Kidney (tissue), 14 donors: ENCODE measurements around the gene ZNF511. TPM values are rescaled to one million over a fixed set of nuclear protein-coding genes. Genes with fewer than 3 reads are reported as not detected.

ENCODE experiments used
- DNase-seq, 5 donors: peaks; one replicate each; pipeline ENCODE4 v3.0.0-alpha.2; 2013 to 2020
- FAIRE-seq: peaks from 2 replicates; lab custom pipeline; 2012; peaks lifted over from hg19 to GRCh38; lab: Jason Lieb, UNC
- H3K27ac ChIP-seq, 2 donors: one replicate each; pipeline ENCODE4 v1.7.0; 2013; ENCODE audit warnings: low read depth in 2 of 2, low read length in 2 of 2, inconsistent platforms in 1 of 2
- H3K27me3 ChIP-seq: one replicate; pipeline ENCODE4 v1.7.1; 2013; ENCODE audit warnings: low read length, inconsistent platforms; ENCODE audit not compliant: control insufficient read depth, insufficient read depth
- H3K36me3 ChIP-seq, 3 donors: one replicate each; pipeline versions ENCODE4 v1.7.0 to v1.7.1; 2013; ENCODE audit warnings: low read length in 3 of 3, control low read depth in 1 of 3, inconsistent platforms in 1 of 3; ENCODE audit not compliant: insufficient read depth in 3 of 3, control insufficient read depth in 2 of 3
- H3K4me1 ChIP-seq, 3 donors: one replicate each; pipeline versions ENCODE4 v1.7.0 to v1.7.1; 2013; ENCODE audit warnings: low read length in 3 of 3, inconsistent platforms in 1 of 3, low read depth in 1 of 3; ENCODE audit not compliant: control insufficient read depth in 2 of 3, insufficient read depth in 2 of 3
- H3K4me3 ChIP-seq, 3 donors: one replicate each; pipeline versions ENCODE4 v1.7.0 to v1.8.1; 2013; ENCODE audit warnings: low read length in 3 of 3, control low read depth in 1 of 3, inconsistent platforms in 1 of 3
- H3K9ac ChIP-seq, 3 donors: one replicate each; pipeline versions ENCODE4 v1.7.0 to v1.7.1; 2013; ENCODE audit warnings: low read length in 3 of 3, control low read depth in 1 of 3, inconsistent platforms in 1 of 3
- H3K9me3 ChIP-seq, 3 donors: one replicate each; pipeline versions ENCODE4 v1.7.0 to v1.7.1; 2013; ENCODE audit warnings: low read length in 3 of 3, control low read depth in 1 of 3, inconsistent platforms in 1 of 3; ENCODE audit not compliant: control insufficient read depth in 2 of 3, insufficient read depth in 1 of 3
- intact Hi-C: fragments of 100-400 bp; cut with DNase I; formaldehyde crosslinking; loops from one replicate; pipeline ENCODE4 v1.11.1; 2022
- polyA plus RNA-seq: library from polyadenylated mRNA; stranded (reverse); fragments of 350-450 nt; fragmentation: Illumina TruSeq; extraction: RNeasy Lipid Tissue Mini Kit (QIAGEN cat#74804); gene quantifications from one replicate; pipeline ENCODE4 v1.2.3, GENCODE V29; 2014; ENCODE audit warnings: low read depth, low replicate concordance; ENCODE audit not compliant: insufficient read depth
- total RNA-seq: library from RNA; stranded (reverse); fragmentation: NEBNext Ultra II Directional; extraction: Animal tissue kit (Norgen Biotek cat#: 25700); gene quantifications from one replicate; pipeline ENCODE4 v1.2.1, GENCODE V29; 2021
- TF ChIP-seq, protein P1 (sequence below): IDR thresholded peaks from 3 replicates; pipeline ENCODE4 v1.5.1; 2012; ENCODE audit warnings: mild to moderate bottlenecking, moderate library complexity, borderline replicate concordance; ENCODE audit not compliant: insufficient read depth; ENCODE audit errors: extremely low read depth
- donor health status: control.
- donor health status: control.
- donor health status: control.
- donor health status: control.
- donor health status: control.
- donor health status: DM: yes; HTN: yes; CAD: no.
- donor health status: Normal renal cell carcinoma (clear cell type).

ZNF511 gene
- total and polyA plus RNA-seq, 2 donors from 2014 or later = 35.6 to 50.7 TPM

DNA sequence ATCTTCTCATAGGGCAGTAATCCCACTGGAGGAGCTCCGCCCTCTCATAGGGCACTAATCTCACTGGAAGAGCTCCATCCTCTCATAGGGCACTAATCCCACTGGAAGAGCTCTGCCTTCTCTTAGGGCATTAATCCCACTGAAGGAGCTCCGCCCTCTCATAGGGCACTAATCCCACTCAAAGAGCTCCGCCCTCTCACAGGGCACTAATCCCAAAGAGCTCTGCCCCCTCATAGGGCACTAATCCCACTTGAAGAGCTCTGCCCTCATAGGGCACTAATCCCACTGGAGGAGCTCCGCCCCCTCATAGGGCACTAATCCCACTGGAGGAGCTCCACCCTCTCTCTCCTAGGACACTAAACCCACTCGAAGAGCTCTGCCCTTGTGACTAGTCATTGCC is 52.5 kb downstream of the ZNF511 start:
- peaks cover 2 to 29% (median 17%) of the 10 kb centered on the region in 3 donors for H3K36me3 ChIP-seq
- no peak overlapping the region for H3K4me3 ChIP-seq
- no peaks in the 10 kb centered on the region for H3K9me3 ChIP-seq
- TF ChIP-seq, protein P1, sequence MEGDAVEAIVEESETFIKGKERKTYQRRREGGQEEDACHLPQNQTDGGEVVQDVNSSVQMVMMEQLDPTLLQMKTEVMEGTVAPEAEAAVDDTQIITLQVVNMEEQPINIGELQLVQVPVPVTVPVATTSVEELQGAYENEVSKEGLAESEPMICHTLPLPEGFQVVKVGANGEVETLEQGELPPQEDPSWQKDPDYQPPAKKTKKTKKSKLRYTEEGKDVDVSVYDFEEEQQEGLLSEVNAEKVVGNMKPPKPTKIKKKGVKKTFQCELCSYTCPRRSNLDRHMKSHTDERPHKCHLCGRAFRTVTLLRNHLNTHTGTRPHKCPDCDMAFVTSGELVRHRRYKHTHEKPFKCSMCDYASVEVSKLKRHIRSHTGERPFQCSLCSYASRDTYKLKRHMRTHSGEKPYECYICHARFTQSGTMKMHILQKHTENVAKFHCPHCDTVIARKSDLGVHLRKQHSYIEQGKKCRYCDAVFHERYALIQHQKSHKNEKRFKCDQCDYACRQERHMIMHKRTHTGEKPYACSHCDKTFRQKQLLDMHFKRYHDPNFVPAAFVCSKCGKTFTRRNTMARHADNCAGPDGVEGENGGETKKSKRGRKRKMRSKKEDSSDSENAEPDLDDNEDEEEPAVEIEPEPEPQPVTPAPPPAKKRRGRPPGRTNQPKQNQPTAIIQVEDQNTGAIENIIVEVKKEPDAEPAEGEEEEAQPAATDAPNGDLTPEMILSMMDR = no peak
- H3K4me1 ChIP-seq = peaks cover 0 to 11% (median 0%) of the 10 kb centered on the region in 3 donors
- FAIRE-seq (no peak), DNase-seq (peak in 1 of 5 donors; percentile 36)
- H3K9ac ChIP-seq = no peak overlapping the region
- no peaks in the 10 kb centered on the region for H3K27me3 ChIP-seq
- intact Hi-C loops = no loop called here
- no peak overlapping the region for H3K27ac ChIP-seq

DNA sequence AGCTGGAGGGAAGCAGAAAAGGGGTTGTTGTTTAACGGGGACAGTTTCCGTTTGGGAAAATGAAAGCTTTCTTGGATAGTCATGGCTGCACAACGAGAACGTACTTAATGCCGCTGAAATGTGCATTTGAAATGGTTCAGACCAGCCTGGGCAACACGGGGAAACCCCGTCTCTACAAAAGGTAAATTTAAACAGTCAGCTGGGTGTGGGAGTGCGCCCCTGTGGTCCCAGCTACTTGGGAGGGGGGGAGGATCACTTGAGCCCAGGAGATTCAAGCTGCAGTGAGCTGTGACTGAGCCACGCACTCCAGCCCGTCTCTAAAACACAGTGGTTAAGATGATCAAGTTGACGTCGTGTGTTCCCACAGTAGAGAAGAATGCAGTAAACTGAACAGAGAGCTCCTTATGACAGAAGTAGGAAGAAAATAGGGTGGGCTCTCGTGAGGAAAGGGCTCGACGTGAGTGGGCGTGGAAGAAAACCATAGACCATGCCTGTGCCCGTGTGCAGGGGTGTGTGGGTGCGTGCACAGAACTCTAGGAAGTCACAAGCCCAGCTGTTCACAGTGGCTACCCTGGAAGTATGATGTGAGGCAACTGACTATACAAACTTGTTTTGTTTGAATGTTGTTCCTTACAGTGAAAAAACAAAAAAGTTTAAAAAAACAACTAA is 53.2 kb downstream of the ZNF511 start:
- Histone ChIP-seq H3K36me3 (peaks cover 2 to 36% (median 17%) of the 10 kb centered on the region in 3 donors), H3K9ac (no peak overlapping the region), H3K27ac (no peak overlapping the region), H3K4me3 (no peak overlapping the region), H3K9me3 (no peaks in the 10 kb centered on the region), H3K4me1 (peaks cover 0 to 6% (median 0%) of the 10 kb centered on the region in 3 donors), H3K27me3 (no peaks in the 10 kb centered on the region)
- TF ChIP-seq, protein P1 = no peak
- DNase-seq (peak in 1 of 5 donors; percentile 30), FAIRE-seq (no peak)
- intact Hi-C loops = no loop called here

Other genes starting within 250 kb of the ZNF511 start
- gene ADGRA1, start 221.0 kb upstream of the ZNF511 start, total RNA-seq = 0.91 TPM
- gene ADGRA1, start 221.0 kb upstream of the ZNF511 start, polyA plus RNA-seq = 1.1 TPM
- 8.7 TPM for gene KNDC1, start 148.7 kb upstream of the ZNF511 start, total RNA-seq
- 0.43 TPM for gene KNDC1, start 148.7 kb upstream of the ZNF511 start, polyA plus RNA-seq
- gene UTF1, start 78.7 kb upstream of the ZNF511 start, total RNA-seq = not detected
- gene UTF1, start 78.7 kb upstream of the ZNF511 start, polyA plus RNA-seq = not detected
- 3.3 TPM for gene VENTX, start 71.1 kb upstream of the ZNF511 start, total RNA-seq
- 0.39 TPM for gene VENTX, start 71.1 kb upstream of the ZNF511 start, polyA plus RNA-seq
- 16.6 TPM for gene ADAM8, start 32.0 kb upstream of the ZNF511 start, total RNA-seq
- gene ADAM8, start 32.0 kb upstream of the ZNF511 start, polyA plus RNA-seq = 3.4 TPM
- 61.4 TPM for gene TUBGCP2, start within 50 bp of the ZNF511 start, total RNA-seq
- gene TUBGCP2, start within 50 bp of the ZNF511 start, polyA plus RNA-seq = 93.3 TPM
- gene CALY, start 28.0 kb downstream of the ZNF511 start, total RNA-seq = 0.41 TPM
- 0.54 TPM for gene CALY, start 28.0 kb downstream of the ZNF511 start, polyA plus RNA-seq
- gene PRAP1, start 38.5 kb downstream of the ZNF511 start, total RNA-seq = 1.9 TPM
- gene PRAP1, start 38.5 kb downstream of the ZNF511 start, polyA plus RNA-seq = 557 TPM
- gene FUOM, start 49.1 kb downstream of the ZNF511 start, total RNA-seq = 17.5 TPM
- 118 TPM for gene FUOM, start 49.1 kb downstream of the ZNF511 start, polyA plus RNA-seq
- gene ECHS1, start 64.4 kb downstream of the ZNF511 start, total RNA-seq = 85.6 TPM
- 599 TPM for gene ECHS1, start 64.4 kb downstream of the ZNF511 start, polyA plus RNA-seq
- 7.0 TPM for gene PAOX, start 70.3 kb downstream of the ZNF511 start, total RNA-seq
- gene PAOX, start 70.3 kb downstream of the ZNF511 start, polyA plus RNA-seq = 14.4 TPM
- 51.1 TPM for gene MTG1, start 85.2 kb downstream of the ZNF511 start, total RNA-seq
- gene MTG1, start 85.2 kb downstream of the ZNF511 start, polyA plus RNA-seq = 68.5 TPM
- not detected for gene SPRN, start 115.7 kb downstream of the ZNF511 start, total RNA-seq
- gene SPRN, start 115.7 kb downstream of the ZNF511 start, polyA plus RNA-seq = not detected
- 3.9 TPM for gene SCART1, start 145.0 kb downstream of the ZNF511 start, total RNA-seq
- gene SCART1, start 145.0 kb downstream of the ZNF511 start, polyA plus RNA-seq = 0.37 TPM
- gene CYP2E1, start 218.4 kb downstream of the ZNF511 start, total RNA-seq = 2.9 TPM
- gene CYP2E1, start 218.4 kb downstream of the ZNF511 start, polyA plus RNA-seq = 3.4 TPM